Body of pancreas (tissue), 4 donors: Measurements from ENCODE around the gene NPC2. TPM values are rescaled to one million over a fixed set of nuclear protein-coding genes. Genes with fewer than 3 reads are reported as not detected.

Source experiments
- ATAC-seq: fragments of 150-250 bp; one replicate; pipeline ENCODE4 v1.9.1; 2016
- DNase-seq, 4 donors: peaks; one replicate each; pipeline ENCODE4 v3.0.0-alpha.2; 2019
- H3K27ac ChIP-seq, 4 donors: fragments of 200-600 bp; sonication (generic); 1 replicate in 3 of 4; 2 replicates in 1 of 4; pipeline versions ENCODE4 v1.5.1 to v1.6.1; 2016 to 2019; ENCODE audit warnings: mild to moderate bottlenecking in 1 of 4, mixed read lengths in 1 of 4, moderate library complexity in 1 of 4
- H3K27me3 ChIP-seq, 2 donors: fragments of 200-600 bp; sonication (generic); one replicate each; pipeline ENCODE4 v1.6.0; 2016; ENCODE audit warnings: mild to moderate bottlenecking in 1 of 2
- H3K36me3 ChIP-seq, 2 donors: fragments of 200-600 bp; sonication (generic); replicated peaks in 1 of 2; 2 replicates each; pipeline ENCODE4 v1.5.1; 2016; ENCODE audit warnings: low read depth in 2 of 2; ENCODE audit not compliant: insufficient read depth in 1 of 2
- H3K4me1 ChIP-seq: fragments of 200-600 bp; sonication (generic); one replicate; pipeline ENCODE4 v1.6.0; 2016
- H3K4me3 ChIP-seq, 2 donors: fragments of 200-600 bp; sonication (generic); 1 replicate in 1 of 2; 2 replicates in 1 of 2; pipeline ENCODE4 v1.5.1; 2016 to 2019
- H3K9me3 ChIP-seq, 3 donors: fragments of 200-600 bp; sonication (generic); 1 replicate in 2 of 3; 2 replicates in 1 of 3; pipeline ENCODE4 v1.5.1; 2016
- POLR2A ChIP-seq, 3 donors: fragments of 450-650 bp; IDR thresholded peaks; one replicate each; pipeline ENCODE4 v1.6.1; 2016; ENCODE audit warnings: antibody characterized with exemption in 3 of 3, mild to moderate bottlenecking in 2 of 3
- WGBS, 2 donors: methylation state at CpG; one replicate each; pipeline ENCODE4 v1.1.5; 2017; 5-methylcytosine and 5-hydroxymethylcytosine counted together
- intact Hi-C: fragments of 100-400 bp; cut with DNase I; formaldehyde crosslinking; loops from one replicate; pipeline ENCODE4 v1.15.1; 2023
- total RNA-seq, 2 donors: library from RNA; depleted of rRNA; stranded (reverse); fragments of >200 nt; gene quantifications; one replicate each; pipeline ENCODE4 v1.1.0, GENCODE V29; 2016
- TF ChIP-seq, protein P1 (sequence below), 7 experiments: fragments of 450-650 bp in 4 of 7; fragments of 200-600 bp in 3 of 7; sonication (generic) in 3 of 7; IDR thresholded peaks; one replicate each; pipeline ENCODE4 v1.5.1; 2016 to 2019; ENCODE audit warnings: antibody characterized with exemption in 7 of 7

Gene NPC2
- total RNA-seq, 2 donors from 2014 or later: 97.5 to 130 TPM

- 81 to 85% methylated on average over 18 to 21 of the region's 21 CpGs for WGBS, 2 donors
- H3K27ac ChIP-seq: no peak overlapping the region
- no peaks in the 10 kb centered on the region for H3K36me3 ChIP-seq
- no peaks in the 10 kb centered on the region for H3K9me3 ChIP-seq
- ATAC-seq (peak; percentile 24), DNase-seq (no peak)
- no peak overlapping the region for H3K4me3 ChIP-seq
- no peaks in the 10 kb centered on the region for H3K27me3 ChIP-seq
- TF ChIP-seq POLR2A (IDR thresholded peaks at IDR 0.05): no peak
- TF ChIP-seq, protein P1, sequence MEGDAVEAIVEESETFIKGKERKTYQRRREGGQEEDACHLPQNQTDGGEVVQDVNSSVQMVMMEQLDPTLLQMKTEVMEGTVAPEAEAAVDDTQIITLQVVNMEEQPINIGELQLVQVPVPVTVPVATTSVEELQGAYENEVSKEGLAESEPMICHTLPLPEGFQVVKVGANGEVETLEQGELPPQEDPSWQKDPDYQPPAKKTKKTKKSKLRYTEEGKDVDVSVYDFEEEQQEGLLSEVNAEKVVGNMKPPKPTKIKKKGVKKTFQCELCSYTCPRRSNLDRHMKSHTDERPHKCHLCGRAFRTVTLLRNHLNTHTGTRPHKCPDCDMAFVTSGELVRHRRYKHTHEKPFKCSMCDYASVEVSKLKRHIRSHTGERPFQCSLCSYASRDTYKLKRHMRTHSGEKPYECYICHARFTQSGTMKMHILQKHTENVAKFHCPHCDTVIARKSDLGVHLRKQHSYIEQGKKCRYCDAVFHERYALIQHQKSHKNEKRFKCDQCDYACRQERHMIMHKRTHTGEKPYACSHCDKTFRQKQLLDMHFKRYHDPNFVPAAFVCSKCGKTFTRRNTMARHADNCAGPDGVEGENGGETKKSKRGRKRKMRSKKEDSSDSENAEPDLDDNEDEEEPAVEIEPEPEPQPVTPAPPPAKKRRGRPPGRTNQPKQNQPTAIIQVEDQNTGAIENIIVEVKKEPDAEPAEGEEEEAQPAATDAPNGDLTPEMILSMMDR (IDR thresholded peaks at IDR 0.05): peak in 3 of 7 experiments; percentile 4 to 17 (median 7)
- intact Hi-C loops: no loop called here
- no peaks in the 10 kb centered on the region for H3K4me1 ChIP-seq
Observed at GRCh38 chr14:74502236-74503019, 9.3 kb upstream of the NPC2 start.

DNA sequence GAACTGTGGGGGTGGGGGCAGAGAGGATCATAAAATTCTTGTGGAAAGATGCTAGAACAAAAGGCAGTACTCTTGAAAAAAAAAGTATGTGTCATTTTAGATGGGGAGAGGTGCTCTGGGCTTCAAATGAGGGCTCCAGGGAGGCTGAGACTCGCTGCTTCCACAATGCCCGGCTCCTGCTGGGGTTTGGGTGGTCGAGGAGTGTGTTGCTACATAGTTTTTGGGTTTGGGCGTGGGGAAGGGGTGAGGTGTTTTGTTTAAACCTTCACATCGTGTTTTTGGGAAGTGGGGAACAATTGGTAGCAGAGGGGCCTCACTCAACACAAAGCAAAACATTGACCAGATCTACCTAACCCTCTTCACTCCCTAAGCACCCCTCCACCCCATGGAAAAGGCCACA lies 8.6 kb upstream of the NPC2 start:
- intact Hi-C loops: no loop called here
- DNase-seq (no peak), ATAC-seq (no peak)
- H3K4me3 ChIP-seq: no peak overlapping the region
- H3K27me3 ChIP-seq: no peaks in the 10 kb centered on the region
- TF ChIP-seq, protein P1 (IDR thresholded peaks at IDR 0.05): no peak
- TF ChIP-seq POLR2A (IDR thresholded peaks at IDR 0.05): no peak
- H3K36me3 ChIP-seq: no peaks in the 10 kb centered on the region
- H3K9me3 ChIP-seq: no peaks in the 10 kb centered on the region
- no peaks in the 10 kb centered on the region for H3K4me1 ChIP-seq
- H3K27ac ChIP-seq: no peak overlapping the region
- 66 to 73% methylated on average over 5 of the region's 5 CpGs for WGBS, 2 donors

GRCh38 chr14:74501135-74501614 lies 8.1 kb upstream of the NPC2 start:
- 40 to 50% methylated on average over 11 to 16 of the region's 16 CpGs for WGBS, 2 donors
- TF ChIP-seq, protein P1 (IDR thresholded peaks at IDR 0.05): peak in 6 of 7 experiments; percentile 28 to 67 (median 54)
- no peak for TF ChIP-seq POLR2A (IDR thresholded peaks at IDR 0.05)
- Histone ChIP-seq H3K4me1 (no peaks in the 10 kb centered on the region), H3K36me3 (no peaks in the 10 kb centered on the region), H3K4me3 (no peak overlapping the region), H3K27ac (no peak overlapping the region), H3K9me3 (no peaks in the 10 kb centered on the region), H3K27me3 (no peaks in the 10 kb centered on the region)
- intact Hi-C loops: no loop called here
- DNase-seq (peak; percentile 63 to 88 (median 78)), ATAC-seq (peak; percentile 57)

GRCh38 chr14:74500417-74501134 lies 7.5 kb upstream of the NPC2 start:
- ATAC-seq (no peak), DNase-seq (no peak)
- TF ChIP-seq, protein P1 (IDR thresholded peaks at IDR 0.05): no peak
- no peak for TF ChIP-seq POLR2A (IDR thresholded peaks at IDR 0.05)
- no peak overlapping the region for H3K4me3 ChIP-seq
- H3K4me1 ChIP-seq: no peaks in the 10 kb centered on the region
- H3K27ac ChIP-seq: no peak overlapping the region
- H3K36me3 ChIP-seq: no peaks in the 10 kb centered on the region
- WGBS, 2 donors: 79 to 84% methylated on average over 8 to 10 of the region's 10 CpGs
- intact Hi-C loops: no loop called here
- no peaks in the 10 kb centered on the region for H3K9me3 ChIP-seq
- H3K27me3 ChIP-seq: no peaks in the 10 kb centered on the region
